HG03025 (cell line): ENCODE results near the gene DNAL4.

ENCODE experiments used
- ATAC-seq: cut with Tn5 transposase; IDR thresholded peaks from one replicate; pipeline ENCODE4 v1.9.1; 2021; ENCODE audit warnings: mild to moderate bottlenecking, moderate library complexity; ENCODE audit not compliant: unreplicated experiment, low FRiP score

DNAL4 gene

DNA sequence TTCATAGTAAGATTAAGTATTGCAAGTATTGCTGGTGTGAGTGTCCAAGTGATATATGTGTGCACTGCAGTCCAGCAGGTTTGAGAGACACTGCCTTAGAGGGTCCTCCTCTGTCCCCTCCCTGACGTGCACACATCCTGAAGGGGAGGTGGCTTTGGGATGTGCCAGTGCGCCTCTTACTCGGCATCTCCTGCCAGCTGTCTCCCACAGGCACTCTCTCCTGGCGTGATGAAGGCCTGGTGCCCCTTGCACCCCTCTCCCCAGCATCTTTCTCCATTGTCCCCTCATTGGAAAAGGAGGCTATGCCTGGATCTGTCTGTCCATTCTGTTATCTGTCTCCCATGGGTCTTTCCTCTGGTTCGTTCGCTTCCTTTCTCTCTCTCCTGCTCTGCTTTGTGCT, 64.0 kb downstream of the DNAL4 start:
- ATAC-seq, result no peak

DNA sequence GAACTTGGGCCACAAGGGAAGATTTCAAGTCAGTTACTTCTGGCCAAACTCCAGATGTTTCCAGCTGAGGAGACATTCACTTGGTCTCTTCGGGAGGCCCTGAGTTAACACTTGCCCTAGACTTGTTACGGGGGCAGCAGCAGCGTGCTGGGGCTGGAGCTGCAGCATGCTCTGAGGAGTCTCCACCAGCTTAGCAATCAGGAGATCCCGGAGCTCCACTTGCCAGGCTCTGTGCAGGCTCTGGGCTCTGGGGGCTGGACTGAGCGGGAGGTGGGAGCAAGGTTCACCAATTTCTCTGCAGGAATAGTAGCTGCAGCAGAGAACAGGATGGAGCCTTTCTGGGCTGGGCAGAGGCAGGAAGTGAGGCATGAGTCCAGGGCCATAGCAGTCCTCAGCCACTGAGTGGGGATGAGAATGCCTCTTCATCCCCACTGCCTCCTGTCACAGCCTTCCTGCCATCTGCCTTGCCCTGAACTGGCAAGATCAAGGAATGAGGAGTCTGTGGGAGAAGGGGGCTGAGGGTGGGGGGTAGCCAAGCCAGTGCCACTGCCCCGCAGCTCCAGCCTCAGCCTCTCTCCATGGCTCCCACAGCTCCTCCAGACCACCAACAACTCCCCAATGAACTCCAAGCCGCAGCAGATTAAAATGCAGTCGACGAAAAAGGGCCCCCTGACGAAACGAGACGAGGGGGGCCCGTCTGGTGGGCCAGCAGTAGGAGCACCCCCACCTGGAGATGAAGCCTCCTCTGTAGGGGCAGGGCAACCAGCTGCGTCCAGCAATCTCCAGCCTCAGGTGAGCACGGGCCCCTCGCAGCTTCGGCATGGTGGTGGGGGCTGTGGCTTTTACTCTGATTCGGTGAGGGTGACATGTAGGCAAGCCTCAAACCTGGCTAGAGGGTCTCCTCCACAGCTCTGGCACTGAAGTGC, 64.8 kb downstream of the DNAL4 start:
- ATAC-seq, result no peak
